Mucosa of rectum (tissue), 2 donors: ENCODE results near the gene S100A2.
"Not testable (repeated sequence)": the region's sequence is repeated elsewhere in the genome, so short reads cannot be mapped to it uniquely, and the experiment has no call there.

Experiments
- H3K27ac ChIP-seq, 2 donors: one replicate each; pipeline ENCODE4 v1.7.0; 2013; ENCODE audit warnings: inconsistent platforms in 2 of 2, low read depth in 2 of 2, low read length in 2 of 2
- H3K27me3 ChIP-seq, 2 donors: one replicate each; pipeline ENCODE4 v1.7.0; 2013; ENCODE audit warnings: low read length in 2 of 2; ENCODE audit not compliant: control insufficient read depth in 2 of 2, insufficient read depth in 2 of 2
- H3K36me3 ChIP-seq, 2 donors: one replicate each; pipeline ENCODE4 v1.7.0; 2013; ENCODE audit warnings: low read length in 2 of 2; ENCODE audit not compliant: control insufficient read depth in 2 of 2, insufficient read depth in 2 of 2
- H3K4me1 ChIP-seq, 2 donors: one replicate each; pipeline ENCODE4 v1.7.0; 2013; ENCODE audit warnings: low read length in 2 of 2, mild to moderate bottlenecking in 1 of 2; ENCODE audit not compliant: control insufficient read depth in 2 of 2, insufficient read depth in 2 of 2
- H3K4me3 ChIP-seq, 2 donors: one replicate each; pipeline ENCODE4 v1.7.0; 2013; ENCODE audit warnings: low read length in 2 of 2
- H3K9ac ChIP-seq, 2 donors: one replicate each; pipeline ENCODE4 v1.7.0; 2013; ENCODE audit warnings: low read length in 2 of 2, low read depth in 1 of 2, mild to moderate bottlenecking in 1 of 2
- H3K9me3 ChIP-seq, 2 donors: one replicate each; pipeline ENCODE4 v1.7.0; 2013; ENCODE audit warnings: low read length in 2 of 2; ENCODE audit not compliant: control insufficient read depth in 2 of 2
- donor health status: healthy.
- donor health status: Normal muscosa, but diverticular disease.

The S100A2 gene

GRCh38 chr1:153520818-153521476 lies 44.7 kb downstream of the S100A2 start:
- Histone ChIP-seq H3K36me3 (no peaks in the 10 kb centered on the region), H3K27ac (peak overlapping the region; percentile 50 to 65), H3K4me1 (peaks cover 11 to 15% of the 10 kb centered on the region in 2 donors), H3K9me3 (no peaks in the 10 kb centered on the region), H3K9ac (peak overlapping the region; percentile 28 to 47), H3K27me3 (no peaks in the 10 kb centered on the region), H3K4me3 (no peak overlapping the region)

- not testable (repeated sequence) for H3K36me3 ChIP-seq, H3K9me3 ChIP-seq, H3K27me3 ChIP-seq
- Histone ChIP-seq H3K27ac (peak overlapping the region; percentile 50 to 65), H3K9ac (peak overlapping the region in 1 of 2 donors; percentile 28), H3K4me1 (peaks cover 17 to 21% of the 10 kb centered on the region in 2 donors), H3K4me3 (peak overlapping the region; percentile 22 to 37)
Observed at GRCh38 chr1:153520137-153520691, 45.4 kb downstream of the S100A2 start.

DNA sequence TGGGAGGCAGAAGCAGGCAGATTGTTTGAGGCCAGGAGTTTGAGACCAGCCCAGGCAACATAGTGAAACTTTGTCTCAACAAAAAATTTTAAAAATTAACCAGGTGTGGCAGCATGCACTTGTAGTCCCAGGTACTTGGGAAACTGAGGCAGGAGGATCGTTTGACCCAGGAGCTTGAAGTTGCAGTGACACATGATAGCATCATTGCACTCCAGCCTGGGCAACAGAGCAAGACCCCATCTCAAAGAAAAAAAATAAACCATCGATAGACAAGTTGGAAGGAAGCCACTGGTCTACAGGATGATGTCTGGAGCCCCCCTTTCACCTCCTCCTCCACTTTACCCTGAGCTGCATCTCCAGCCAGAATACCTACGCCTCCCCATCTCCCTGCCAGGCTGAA lies 46.4 kb downstream of the S100A2 start:
- Histone ChIP-seq H3K36me3 (no peaks in the 10 kb centered on the region), H3K9ac (no peak overlapping the region), H3K9me3 (no peaks in the 10 kb centered on the region), H3K27ac (no peak overlapping the region), H3K27me3 (no peaks in the 10 kb centered on the region), H3K4me1 (peaks cover 19 to 28% of the 10 kb centered on the region in 2 donors), H3K4me3 (no peak overlapping the region)

- Histone ChIP-seq H3K4me3 (peak overlapping the region in 1 of 2 donors; percentile 23), H3K27me3 (no peaks in the 10 kb centered on the region), H3K36me3 (no peaks in the 10 kb centered on the region), H3K9ac (peak overlapping the region; percentile 61 to 66), H3K27ac (peak overlapping the region; percentile 95 to 97), H3K4me1 (peaks cover 17 to 33% of the 10 kb centered on the region in 2 donors), H3K9me3 (no peaks in the 10 kb centered on the region)
Observed at GRCh38 chr1:153515504-153516394, 49.9 kb downstream of the S100A2 start.

DNA sequence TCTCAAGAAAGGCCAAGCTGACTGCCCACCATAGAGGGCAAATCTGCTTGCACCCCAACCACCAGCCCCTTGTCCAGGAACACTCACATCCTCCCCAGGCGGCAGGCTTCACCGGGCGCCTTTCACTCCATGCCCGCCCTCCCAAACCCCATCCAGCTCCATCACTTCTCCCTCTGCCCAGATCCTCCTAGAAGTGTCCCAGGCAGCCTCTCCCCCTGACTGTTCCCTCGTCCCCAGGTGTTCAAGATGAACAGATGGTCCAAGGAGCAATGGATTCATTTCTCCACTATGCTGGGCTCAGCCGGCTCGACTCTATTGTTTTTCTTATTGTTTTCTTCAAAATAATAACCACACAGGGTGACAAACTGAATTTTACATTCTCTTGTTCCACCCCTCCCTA lies 52.0 kb downstream of the S100A2 start:
- Histone ChIP-seq H3K4me1 (peaks cover 15 to 31% of the 10 kb centered on the region in 2 donors), H3K27me3 (no peaks in the 10 kb centered on the region), H3K36me3 (no peaks in the 10 kb centered on the region), H3K4me3 (no peak overlapping the region), H3K9ac (no peak overlapping the region), H3K27ac (no peak overlapping the region), H3K9me3 (no peaks in the 10 kb centered on the region)

- H3K4me3 ChIP-seq: no peak overlapping the region
- peak overlapping the region in 1 of 2 donors; percentile 9 for H3K27ac ChIP-seq
- no peaks in the 10 kb centered on the region for H3K36me3 ChIP-seq
- no peaks in the 10 kb centered on the region for H3K9me3 ChIP-seq
- peaks cover 15 to 31% of the 10 kb centered on the region in 2 donors for H3K4me1 ChIP-seq
- H3K27me3 ChIP-seq: no peaks in the 10 kb centered on the region
- no peak overlapping the region for H3K9ac ChIP-seq
Observed at GRCh38 chr1:153513023-153513422, 52.6 kb downstream of the S100A2 start.
